Inferior parietal cortex (tissue), 1 donor: ENCODE results near the gene WDR18.

Experiments used
- DNase-seq: peaks from one replicate; pipeline ENCODE4 v3.0.0-alpha.2; 2016; ENCODE audit errors: extremely low spot score

Gene WDR18

DNA sequence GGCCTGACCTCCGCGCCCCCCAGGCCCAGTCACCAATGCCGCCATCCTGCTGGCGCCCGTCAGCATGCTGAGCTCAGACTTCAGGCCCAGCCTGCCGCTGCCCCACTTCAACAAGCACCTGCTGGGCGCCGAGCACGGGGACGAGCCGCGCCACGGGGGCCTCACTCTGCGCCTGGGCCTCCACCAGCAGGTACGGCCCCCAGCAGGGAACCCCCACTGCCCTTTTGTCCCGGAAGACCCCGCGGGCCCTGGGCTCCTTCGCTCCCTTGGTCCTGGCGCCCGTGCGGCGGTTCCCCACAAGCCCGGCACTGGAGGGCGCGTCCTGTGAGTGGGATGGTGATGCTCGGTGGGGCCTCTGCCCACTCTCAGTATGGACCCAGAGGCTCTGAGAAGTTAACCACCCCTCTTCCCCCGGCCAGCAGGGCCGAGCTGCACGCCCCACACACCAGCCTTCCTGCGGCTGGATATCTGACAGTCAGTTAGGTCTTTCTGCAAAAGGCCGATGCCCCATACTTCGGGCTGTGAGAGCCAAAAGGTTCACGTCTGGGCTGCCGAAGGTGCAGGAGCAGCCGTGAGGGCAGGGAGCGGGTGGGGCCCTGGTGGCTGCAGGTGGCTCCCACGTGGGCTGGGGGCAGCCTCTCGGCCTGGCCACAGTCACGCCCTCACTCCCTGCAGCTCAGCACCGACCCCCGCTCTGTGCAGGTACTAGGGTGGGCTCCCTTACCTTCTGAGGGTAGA is 8.0 kb downstream of the WDR18 start:
- DNase-seq: no peak

DNA sequence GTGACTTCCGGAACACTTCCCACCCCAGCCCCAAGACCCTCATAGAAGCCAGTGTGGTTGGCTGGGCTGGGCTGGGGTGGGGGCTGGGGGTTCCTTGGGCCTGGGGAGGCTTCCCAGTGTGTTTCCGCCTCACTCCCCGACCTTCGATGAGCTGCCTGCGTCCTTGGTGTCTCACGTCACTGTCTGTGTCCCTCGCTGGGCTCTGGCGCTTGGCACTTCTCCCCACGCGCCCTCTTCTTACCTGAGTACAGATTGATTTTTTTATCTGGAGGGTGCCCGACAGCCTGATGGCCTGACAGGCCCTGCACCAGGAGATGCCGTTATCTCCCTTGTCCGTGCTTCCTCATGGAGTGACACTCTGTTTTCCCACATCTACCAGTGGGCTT is 8.5 kb downstream of the WDR18 start:
- no peak for DNase-seq

GRCh38 chr19:993361-993830 is 9.3 kb downstream of the WDR18 start:
- no peak for DNase-seq

- no peak for DNase-seq
Observed at GRCh38 chr19:993831-994393, 9.8 kb downstream of the WDR18 start.

DNA sequence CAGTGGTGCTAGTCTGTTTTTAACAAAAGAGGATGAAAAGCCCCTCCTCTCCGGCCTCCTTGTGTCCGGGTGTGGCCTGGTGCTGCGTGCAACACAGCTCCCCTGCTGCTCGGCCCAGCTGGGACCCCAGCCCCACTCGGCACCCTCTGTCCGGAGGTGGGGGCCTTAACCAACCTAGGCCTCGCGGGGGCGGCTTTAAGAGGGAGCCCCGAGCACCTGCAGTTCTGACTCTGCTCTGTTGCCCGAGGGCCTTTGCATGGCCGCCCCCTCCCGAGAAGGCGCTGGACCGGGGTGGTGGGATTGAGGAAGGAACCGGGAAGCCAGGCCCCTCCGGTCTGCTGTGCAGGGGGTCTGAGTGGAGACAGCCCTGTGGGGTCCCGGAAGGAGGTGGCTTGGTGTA is 10.4 kb downstream of the WDR18 start:
- DNase-seq: no peak

- no peak for DNase-seq
Observed at GRCh38 chr19:995051-995827, 11.1 kb downstream of the WDR18 start.

DNA sequence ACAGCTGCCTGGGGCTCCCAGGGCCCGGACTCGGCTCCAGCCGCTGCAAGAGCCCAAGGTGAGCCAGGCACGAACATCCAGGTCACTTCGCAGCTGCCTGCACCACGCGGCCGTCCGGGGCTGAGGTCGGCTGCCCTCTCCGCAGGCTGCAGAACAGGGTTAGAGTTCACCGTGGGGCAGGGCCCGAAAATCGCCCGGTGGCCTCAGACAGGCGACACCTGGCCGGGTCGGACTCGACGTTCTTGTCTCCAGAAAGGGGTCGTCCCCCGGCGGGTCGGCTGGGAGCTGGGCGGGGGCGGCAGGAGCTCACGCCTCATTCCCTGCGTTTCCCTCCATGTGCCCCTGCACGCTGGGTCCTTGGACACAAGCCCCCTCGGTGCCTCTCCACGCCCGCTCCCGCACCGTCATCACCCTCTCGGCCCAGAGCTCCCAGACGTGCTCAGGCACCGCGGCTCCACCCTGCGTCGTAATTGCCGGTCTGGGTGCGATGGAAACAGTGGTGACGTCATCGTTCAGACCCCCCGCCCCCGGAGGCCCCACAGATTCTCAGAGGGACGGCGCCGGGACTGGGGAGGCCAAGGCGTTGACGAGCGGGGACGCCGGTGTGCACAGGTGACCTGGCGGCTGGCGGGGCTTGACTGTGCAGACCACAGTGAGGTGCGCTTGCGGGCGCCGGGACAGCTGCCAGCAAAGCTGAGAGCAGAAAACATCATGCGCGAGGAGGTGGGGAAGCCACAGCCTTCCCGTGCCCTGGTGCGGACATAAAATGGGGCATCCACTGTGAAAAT is 12.1 kb downstream of the WDR18 start:
- no peak for DNase-seq

- DNase-seq: no peak
Observed at GRCh38 chr19:998064-998463, 13.9 kb downstream of the WDR18 start.

GRCh38 chr19:999379-999719 is 15.2 kb downstream of the WDR18 start:
- DNase-seq: no peak

DNA sequence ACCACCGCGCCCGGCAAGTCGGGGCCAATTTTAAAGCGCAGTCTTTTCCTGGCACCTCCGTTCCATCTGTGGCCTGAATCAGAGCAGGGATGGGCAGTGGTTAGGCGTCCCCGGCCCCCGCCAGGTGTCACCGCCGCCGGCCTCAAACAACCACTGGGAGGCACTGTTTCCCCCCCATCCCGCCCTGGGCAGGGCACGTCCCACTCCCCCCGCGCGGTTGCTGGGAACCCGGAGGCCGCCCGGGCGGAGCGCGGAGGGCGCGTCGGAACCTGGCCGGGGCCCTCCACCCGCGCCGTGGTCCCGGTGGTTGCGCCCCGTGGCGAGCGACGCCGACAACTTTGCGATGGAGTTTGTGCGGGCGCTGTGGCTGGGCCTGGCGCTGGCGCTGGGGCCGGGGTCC is 15.9 kb downstream of the WDR18 start, which contains the start of gene GRIN3B:
TSS of gene GRIN3B (plus strand) at position 325 of the 400 bp plus-strand sequence. CDS start at position 344, 19 bp downstream.
- DNase-seq: no peak

DNA sequence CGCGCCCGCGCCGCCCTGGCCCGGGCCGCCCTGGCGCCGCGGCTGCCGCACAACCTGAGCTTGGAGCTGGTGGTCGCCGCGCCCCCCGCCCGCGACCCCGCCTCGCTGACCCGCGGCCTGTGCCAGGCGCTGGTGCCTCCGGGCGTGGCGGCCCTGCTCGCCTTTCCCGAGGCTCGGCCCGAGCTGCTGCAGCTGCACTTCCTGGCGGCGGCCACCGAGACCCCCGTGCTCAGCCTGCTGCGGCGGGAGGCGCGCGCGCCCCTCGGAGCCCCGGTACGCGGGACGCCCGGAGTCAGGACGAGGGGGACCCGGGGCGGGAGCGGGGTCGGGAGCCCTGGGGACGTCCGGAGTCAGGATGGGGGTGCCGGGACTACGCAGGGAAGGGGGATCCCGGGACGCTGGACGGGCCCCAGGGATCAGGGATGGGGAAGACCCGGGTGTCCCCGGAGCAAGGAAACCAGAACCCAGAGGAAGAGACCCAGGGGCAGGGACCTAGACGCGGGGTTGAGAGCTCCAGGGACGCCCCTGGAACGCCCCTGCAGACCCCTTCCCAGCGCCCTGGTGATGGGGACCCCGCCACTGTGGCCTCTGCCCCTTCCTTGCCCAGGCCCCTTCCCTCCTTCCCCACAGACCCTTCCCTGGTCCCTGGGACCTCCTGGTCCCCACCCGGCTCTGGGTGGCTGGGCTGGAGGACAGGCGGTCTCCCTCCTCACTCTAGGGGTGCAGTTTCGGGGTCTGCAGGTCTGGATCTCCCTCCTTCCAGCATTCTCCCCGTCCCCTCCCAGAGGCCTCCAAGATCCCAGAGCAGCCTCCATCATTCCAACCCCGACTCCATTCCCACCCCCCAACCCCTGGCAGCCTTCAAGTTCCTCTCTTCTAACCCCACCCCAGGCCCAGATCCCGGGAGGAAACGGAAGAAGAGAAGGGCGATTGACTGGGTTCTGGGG is 16.7 kb downstream of the WDR18 start:
- no peak for DNase-seq

DNA sequence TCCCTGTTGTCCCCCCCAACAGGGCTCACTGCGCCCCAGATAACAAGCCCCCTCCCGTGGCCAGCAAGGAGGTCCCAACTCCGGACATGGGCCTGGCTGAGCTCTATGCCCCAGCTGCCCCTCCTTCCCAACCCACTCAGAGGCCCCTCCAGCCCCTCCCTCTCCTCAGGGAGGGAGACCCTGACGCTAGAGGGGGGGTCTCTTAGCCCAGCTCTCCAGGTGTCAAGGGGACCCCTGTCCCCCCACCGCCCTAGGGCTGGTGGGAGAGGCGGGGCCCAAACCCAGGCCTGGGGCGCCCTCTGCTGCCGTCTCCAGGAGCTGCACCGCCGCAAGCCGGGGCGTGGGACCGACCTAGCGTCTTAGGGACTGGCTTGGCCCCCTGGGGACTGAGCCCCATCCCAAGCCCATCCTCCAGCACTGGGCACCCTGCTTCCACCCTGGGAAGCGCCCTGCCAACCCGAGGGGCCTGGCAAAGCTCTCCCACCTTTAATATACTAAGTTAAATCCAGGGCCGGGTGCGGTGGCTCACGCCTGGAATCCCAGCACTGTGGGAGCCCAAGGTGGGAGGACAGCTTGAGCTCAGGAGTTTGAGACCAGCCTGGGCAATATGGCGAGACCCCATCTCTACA is 17.5 kb downstream of the WDR18 start:
- DNase-seq: peak; percentile 30

GRCh38 chr19:1002600-1002999 is 18.5 kb downstream of the WDR18 start:
- DNase-seq: no peak

- no peak for DNase-seq
Observed at GRCh38 chr19:1003283-1003682, 19.1 kb downstream of the WDR18 start.

DNA sequence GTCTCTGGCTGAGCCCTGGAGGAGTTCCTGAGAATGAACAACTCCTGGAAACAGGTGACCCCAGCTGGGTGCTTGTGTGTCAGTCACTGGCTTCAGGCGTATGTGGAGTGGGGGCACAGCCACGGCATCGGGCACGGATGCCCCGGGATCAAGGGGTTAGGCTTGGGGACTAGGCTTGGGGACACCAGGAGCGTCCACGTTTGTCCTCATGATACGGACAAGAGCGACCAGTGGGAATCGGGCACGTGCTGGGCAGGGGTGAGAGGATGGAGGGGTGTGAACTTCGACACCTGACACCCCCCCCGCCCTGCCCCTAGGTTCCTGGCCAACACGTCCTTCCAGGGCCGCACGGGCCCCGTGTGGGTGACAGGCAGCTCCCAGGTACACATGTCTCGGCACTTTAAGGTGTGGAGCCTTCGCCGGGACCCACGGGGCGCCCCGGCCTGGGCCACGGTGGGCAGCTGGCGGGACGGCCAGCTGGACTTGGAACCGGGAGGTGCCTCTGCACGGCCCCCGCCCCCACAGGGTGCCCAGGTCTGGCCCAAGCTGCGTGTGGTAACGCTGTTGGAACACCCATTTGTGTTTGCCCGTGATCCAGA is 20.2 kb downstream of the WDR18 start:
- no peak for DNase-seq

DNA sequence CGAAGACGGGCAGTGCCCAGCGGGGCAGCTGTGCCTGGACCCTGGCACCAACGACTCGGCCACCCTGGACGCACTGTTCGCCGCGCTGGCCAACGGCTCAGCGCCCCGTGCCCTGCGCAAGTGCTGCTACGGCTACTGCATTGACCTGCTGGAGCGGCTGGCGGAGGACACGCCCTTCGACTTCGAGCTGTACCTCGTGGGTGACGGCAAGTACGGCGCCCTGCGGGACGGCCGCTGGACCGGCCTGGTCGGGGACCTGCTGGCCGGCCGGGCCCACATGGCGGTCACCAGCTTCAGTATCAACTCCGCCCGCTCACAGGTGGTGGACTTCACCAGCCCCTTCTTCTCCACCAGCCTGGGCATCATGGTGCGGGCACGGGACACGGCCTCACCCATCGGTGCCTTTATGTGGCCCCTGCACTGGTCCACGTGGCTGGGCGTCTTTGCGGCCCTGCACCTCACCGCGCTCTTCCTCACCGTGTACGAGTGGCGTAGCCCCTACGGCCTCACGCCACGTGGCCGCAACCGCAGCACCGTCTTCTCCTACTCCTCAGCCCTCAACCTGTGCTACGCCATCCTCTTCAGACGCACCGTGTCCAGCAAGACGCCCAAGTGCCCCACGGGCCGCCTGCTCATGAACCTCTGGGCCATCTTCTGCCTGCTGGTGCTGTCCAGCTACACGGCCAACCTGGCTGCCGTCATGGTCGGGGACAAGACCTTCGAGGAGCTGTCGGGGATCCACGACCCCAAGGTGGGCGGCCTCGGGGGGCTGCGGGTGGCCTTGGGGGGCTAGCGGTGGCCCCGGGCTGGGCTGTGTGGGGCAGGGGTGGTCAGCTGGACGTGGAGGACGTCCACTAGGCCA is 20.9 kb downstream of the WDR18 start:
- no peak for DNase-seq

GRCh38 chr19:1006711-1007398 is 22.7 kb downstream of the WDR18 start:
- DNase-seq: no peak
